Effector CD8-positive, alpha-beta T cell (primary cell): ENCODE measurements around the gene FGD3.

ENCODE experiments used
- DNase-seq: peaks from one replicate; lab custom pipeline; 2025; lab: John Stamatoyannopoulos, UW

The FGD3 gene

DNA sequence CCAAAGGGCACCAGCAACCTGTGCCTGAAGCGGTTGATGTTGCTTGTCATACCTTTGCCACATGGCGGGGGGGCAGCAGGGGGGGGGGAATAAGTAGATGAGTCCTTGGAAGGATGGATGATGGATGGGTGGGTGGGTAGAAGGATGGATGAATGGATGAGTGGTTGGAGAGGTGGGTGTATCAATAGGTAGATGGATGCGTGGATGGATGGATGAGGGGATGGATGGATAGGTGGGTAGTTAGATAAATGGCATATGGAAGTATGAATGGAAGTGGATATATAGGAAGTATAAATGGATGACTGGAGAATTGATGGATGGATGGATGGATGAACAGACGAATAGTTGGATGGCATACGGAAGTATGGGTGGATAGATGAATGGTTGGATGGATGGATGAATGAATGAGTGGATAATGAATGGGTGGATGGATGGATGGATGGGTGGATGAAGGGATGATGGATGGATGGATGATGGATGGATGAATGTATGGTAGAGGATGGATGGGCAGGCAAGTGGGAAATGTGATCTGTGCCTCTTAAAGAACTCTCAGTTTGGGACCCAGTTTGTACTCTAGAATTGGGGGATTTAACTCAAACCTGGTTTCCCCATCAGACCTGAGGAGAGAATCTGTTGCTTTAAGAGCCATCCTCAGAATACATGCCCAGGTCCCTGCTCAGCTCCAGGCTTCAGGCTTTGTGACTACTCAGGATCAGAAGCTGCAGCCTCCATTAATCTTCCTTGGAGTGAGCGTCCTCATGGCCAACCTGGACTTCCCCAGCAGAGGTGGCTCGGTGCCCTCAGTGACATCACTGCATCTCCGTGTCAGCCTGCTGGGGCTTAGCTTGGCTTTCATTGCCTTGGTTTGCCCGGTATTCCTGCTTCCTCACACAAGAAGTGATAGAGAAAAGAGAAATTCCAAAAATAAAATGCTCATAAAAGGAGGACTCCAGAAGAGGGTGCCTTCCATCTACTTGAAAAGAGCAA lies 83.6 kb downstream of the FGD3 start:
- no peak for DNase-seq

DNA sequence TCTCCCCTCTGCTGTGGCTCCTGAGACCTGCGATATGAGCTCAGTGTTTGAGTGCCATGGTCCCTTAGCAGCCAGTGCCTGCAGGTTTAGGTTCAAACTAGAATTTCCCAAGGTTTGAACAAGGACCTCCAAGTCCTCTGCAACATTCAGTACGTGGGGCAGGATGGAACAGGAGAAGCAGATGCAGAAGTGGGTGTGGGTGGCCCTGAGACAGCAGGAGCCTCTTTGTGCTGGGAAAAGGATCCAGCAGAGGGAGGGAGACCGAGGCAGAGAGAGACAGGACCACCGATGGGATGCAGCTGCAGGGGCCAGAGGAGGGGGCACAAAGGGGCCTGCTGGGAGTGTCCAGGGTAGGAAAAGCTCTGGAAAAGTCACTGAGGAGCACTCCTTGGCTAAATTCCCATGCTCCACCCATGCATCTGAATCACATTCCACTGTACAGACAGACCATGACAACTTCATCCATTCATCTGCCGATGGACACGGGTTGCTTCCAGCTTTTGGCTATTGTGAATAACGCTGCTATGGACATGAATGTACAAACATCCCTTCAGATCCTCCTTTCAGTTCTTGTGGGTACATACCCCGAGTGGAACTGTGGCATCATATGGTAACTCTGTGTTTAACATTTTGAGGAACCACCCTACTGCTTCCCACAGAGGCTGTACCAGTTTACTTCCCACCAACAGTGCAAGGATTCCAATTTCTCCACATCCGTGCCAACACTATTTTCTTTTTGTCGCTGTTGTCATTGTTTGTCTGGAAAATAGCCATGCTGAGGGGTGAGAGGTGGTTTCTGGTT lies 84.5 kb downstream of the FGD3 start:
- DNase-seq, result no peak

DNA sequence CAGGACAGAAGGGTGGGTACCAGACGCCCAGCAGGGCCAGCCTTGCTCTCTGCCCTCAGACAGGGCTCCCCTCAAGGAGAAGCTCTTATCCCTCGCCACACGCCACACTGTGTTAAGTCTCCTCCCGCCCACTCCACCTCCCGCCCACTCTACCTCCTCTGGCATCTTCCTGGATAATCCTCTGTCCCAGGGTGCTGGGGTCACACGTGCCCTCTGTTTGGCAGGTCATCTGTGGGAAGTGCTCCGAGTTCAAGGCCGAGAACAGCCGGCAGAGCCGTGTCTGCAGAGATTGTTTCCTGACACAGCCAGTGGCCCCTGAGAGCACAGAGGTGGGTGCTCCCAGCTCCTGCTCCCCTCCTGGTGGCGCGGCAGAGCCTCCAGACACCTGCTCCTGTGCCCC lies 85.2 kb downstream of the FGD3 start:
- DNase-seq, result no peak

DNA sequence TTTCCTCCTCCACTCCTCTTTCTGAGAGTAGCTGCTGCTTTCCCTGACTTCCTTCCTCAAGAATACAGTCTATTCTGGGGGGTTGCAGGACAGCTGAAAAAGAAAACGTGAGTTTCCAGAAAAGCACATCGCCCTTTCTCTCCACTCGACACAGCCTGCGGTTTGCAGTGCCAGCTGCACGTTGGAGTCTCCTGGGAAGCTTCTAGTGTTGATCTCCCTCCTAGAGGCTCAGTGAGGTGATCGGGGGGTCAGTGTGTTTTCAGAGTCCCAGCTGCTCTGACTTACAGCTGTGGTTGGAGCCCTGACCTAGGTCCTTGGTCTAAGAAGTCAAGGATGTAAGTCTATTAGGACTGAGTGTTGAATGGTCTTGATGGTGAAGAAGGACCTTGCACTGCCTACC lies 86.2 kb downstream of the FGD3 start:
- no peak for DNase-seq

DNA sequence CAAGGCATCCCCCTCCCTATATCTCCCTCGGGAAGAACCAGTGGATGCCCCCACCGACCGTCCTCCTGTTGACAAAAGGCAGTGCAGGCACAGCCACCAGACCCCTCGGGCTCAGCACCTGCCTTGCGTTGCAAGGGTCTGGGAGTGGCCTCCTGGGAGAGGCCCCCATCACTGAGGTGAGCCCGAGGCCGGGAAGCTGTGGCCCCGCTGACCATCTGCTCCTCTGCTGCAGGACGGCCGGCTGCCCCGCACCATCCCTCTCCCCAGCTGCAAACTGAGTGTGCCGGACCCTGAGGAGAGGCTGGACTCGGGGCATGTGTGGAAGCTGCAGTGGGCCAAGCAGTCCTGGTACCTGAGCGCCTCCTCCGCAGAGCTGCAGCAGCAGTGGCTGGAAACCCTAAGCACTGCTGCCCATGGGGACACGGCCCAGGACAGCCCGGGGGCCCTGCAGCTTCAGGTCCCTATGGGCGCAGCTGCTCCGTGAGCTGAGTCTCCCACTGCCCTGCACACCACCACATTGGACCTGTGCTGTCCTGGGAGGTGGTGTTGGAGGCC lies 87.9 kb downstream of the FGD3 start:
- DNase-seq, result no peak

DNA sequence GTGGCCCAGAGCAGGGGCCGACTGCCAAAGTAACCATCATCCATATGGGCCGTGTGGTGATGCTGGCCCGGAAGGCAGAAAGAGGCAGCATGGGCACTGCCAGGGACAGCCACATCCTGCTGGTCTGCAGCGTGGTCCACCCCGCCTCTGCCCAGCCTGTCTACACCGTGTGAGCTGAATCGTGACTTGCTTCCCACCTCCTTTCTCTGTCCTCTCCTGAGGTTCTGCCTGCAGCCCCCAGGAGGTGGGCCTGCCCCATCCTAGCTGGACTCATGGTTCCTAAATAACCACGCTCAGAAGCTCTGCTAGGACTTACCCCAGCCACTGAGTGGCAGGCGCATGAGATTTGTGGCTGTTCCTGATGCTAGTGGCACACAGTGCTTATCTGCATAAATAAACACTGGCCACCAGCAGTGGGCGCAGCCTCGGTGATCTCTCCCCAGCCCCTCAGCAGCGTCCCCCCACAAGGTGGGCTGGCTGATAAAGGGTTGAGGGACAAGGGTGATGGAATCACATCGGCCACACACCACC lies 88.6 kb downstream of the FGD3 start:
- DNase-seq, result no peak

DNA sequence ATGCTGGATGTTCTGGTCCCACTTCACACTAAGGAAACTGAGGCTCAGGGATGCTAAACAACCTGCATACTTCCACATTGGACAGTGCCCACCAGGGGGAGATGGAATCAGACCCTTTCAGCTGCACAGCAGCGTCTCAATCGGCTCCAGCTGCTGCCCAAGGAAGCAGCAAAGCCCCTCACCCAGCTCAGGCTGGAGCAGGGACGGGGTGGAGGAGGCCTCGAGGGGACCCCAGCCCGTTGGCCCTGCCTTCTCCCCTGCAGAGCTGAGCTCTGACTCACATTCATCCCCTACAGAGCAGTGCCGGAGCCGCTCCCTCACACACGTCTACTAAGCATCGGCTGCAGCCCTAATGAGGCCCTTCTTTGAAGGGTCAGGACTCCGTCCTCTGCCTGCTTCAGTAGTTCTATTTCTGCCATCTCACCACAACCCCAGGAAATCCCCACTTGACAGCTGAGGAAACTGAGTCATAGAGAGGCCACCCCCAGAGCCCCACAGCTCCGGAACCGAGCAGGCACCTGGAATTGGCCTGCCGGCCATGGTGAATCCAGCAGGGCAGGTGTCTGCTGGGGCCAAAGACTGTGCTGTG lies 89.7 kb downstream of the FGD3 start:
- DNase-seq, result no peak

DNA sequence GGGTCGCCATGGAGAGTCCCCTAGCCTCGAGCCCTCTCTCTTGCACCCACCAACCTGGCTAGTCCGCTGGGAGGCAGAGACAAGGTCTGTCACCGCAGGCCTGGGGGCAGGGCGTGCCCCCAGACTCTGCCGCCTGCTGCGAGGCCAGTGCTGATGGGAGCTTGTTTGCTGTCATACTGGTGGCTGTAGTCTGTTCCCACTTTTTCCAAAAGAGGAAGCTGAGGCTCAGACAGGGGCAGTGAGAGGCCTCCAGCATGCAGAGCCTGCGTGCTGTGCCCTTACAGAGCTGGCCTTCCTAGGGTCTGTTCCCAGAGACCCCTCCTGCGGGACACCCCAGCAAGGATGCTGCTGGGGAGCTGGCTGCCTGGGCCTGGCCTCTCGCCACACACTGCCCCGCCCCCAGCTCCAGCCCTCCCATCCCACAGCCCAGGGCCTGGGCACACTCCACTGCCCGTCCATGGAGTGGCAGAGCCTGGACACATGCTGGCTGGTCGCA lies 90.2 kb downstream of the FGD3 start:
- DNase-seq, result no peak

DNA sequence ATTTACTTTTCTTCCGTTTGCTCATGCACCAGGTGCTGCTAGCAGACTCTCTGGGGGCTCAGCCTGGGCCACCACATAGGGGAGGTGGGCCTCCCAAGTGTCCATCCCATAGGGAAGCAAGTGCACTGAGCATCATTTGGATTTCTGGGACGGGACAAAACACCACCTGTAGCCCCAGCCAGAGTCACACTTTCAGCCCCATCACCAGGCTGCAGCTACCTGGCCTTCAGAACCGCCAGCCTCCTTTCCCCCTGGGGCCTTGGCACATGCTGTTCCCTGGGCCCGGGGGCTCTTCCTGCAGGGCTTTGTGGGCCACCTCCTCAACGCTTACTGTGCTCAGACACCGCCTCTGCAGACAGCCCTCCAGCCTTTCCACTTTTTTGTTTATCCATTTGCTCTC lies 91.6 kb downstream of the FGD3 start:
- DNase-seq, result no peak

DNA sequence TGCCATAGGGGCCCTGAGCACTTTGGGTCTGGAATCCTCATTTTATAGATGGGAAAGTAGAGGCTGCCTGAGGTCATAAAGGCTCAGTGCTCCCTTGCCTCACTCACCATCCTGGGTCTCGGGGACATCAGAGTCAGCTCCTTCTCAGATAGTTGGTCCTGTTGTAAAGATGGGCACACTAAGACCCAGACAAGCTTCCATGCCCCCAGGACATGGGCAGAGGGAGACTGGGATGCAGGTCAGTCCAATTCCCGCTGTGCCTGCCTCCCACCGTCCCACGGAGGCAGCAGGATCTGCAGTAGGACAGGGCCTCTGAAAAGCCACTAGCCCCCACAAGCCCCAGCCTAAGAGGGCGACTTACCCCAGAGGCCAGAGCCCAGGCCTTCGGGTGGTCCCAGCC lies 92.1 kb downstream of the FGD3 start:
- no peak for DNase-seq

DNA sequence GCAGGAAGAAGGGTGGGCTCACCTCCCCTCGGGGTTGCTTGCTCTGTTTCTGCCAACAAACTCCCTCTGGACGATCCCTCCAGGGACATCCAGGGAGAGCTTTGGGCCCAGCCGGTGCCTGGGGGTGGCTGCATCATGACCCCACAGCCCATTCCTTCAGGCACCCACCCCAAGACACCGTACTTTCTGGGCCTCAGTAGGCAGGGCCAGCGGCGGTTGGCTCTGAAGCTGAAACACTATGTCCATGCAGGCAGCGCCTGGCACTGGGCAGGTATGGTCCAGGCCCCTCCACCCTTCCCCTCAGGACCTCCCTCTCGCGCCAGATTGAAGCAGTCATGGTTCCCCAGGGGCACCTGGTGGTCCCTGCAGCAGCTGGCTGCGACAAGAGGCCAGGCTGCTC lies 92.7 kb downstream of the FGD3 start:
- no peak for DNase-seq

DNA sequence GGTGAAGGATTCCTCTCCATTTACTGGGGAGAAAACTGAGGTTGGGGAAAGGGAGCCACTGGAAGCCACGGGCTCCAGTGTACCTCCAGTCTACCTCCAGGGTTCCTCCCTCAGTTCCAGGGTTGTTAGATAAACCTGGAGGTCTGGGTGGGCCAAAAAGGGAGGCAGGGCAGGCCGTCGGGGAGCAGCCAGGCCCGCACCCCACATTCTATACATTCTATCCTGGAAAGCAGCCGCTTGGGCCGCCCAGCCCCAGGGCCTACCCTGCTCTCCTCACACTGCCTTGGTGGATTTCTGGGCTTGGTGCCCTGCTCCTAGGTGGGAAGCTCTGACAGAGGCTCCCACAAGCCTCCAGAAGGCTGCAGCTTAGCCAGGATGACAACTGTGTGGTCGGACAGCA lies 93.1 kb downstream of the FGD3 start:
- DNase-seq, result no peak

DNA sequence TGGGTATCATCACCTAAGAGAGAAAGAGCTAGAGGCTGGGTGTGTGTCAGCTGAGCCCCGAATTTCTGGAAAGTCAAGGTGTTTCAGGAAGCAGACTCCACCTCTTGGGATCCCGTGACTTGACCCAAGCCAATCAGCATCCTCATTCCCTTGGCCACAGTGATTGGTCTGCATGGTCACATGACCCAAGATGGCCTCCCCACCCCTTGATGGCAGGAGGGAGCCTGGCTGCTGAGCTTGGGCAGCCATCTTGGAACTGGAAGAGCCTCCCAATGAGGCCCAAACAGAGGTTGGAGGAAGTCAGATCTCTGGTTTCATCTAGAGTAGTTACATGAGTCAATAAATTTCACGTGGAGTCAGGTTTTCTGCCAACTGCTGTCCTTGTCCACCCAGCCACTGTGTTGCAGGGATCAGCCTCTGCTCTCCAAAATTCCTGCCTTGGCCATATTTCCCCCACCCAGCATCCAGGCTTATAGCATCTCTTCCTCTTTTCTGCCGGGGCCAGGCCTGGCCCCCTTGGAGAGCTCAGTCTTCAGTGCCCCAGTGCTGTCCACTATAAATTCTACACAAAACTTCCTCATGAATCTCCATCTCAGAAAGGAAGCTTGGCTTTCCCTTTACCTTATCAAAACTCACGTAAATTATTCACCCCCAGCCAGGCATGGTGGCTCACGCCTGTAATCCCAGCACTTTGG lies 93.9 kb downstream of the FGD3 start:
- no peak for DNase-seq

DNA sequence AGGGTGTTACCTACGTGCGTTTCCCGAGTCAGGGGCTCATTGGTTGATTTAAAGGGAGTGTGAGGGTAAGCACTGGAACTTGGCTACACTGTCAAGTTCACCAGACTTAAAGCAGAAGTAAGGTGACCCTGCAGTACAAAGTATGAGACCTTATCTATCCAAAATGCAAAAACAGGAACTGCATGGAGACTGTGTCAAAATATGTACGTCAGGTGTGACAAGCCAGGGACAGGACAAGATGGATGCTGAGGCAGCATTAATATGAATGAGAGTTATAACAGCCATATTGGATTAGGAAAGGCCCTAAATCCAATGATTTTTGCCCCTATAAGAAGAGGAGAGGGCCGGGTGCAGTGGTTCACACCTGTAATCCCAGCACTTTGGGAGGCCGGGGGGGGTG lies 95.8 kb downstream of the FGD3 start:
- no peak for DNase-seq

DNA sequence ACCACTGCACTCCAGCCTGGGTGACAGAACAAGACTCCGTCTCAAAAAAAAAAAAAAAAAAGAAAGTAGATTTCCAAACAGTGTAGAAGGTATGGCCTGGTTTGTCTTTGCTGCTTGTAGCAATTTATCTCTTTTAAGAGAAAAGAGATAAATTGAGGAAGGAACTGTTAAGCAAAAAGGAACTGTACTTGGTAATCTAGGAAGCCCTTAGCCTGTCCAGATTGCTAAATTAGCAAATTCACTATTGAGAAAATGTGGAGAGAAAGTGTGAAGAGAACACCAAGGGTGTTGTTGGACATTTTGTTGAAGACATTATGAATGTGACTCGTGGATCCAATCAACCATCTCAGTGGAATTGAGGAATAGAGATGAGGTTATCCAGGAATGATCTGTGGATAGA lies 98.2 kb downstream of the FGD3 start:
- no peak for DNase-seq

DNA sequence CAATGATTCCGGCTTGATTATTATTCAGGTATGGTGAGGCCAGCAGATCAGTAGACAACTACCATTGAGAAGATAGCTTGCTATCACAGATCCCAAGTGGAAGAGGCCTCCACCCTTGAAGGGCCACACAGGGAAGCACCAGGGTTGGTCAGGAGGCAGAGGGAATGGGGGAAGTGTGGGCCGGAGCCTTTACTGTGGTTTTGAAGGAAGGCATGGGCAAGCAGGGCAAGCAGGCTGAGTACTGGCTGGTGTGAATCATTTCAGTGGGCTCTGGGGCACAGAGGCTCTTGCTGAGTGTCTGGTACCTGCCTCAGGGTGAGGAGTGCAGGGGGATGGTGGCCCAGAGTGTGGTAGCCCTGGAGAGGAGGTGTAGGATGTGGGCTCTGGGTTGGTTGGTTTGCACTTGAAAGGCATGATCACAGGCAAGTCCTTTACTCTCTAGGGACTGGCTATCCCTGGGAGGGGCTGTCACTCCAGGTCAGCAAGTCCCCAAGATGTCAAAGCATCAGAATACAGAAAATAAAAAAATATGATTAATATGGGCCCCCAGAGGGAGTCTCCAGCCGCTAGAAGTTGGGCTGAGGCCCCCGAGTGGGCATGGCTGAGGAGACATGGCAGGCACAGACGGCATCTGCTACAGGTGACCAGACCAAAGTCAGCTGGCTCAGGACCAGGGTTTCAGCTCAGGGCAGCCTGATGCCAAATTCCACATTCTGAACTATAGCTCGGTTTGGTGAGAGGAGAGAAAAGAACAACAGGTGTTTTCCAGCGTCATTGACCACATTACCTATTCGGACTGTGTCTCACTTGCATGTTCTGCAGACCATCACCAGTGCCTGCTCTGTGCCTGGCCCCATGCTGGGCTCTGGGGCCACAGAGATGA lies 101.5 kb downstream of the FGD3 start:
- DNase-seq, result no peak

DNA sequence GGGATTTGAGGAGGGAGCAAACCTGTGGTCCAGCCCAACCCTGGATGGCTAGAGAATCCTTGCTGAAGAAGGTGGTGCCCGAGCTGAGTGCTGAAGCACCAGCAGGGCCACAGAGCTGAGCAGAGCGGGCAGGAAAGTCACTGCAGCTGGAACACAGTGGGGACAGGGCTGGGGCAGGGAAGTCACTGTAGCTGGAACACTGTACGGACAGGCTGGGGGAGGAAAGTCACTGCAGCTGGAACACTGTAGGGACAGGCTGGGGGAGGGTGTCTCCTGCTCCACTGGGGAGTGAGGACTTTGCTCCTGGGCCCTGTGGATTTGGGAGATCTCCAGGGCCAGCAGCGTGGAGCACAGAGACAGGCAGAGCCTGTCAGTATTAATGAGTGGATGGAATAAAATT lies 102.2 kb downstream of the FGD3 start:
- DNase-seq, result no peak

DNA sequence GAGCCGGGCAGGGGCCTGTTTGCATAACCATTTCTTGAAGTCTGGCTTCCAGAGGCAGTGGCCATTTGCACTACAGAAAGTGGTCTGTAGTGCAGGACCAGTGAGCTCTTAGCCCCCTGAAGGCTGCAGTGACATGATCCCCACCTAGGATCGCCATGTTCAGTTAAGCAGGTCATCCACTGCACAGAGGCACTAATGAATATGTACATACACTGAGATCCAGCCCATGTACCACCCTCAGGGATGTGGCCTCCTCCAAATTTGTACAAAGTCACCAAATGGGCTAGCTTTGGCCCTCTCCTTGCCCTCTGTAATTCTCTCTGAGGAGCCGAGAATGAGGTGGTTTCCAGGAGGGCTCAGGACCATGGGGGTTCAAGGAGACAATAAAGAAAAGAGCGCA lies 102.9 kb downstream of the FGD3 start:
- DNase-seq, result no peak

DNA sequence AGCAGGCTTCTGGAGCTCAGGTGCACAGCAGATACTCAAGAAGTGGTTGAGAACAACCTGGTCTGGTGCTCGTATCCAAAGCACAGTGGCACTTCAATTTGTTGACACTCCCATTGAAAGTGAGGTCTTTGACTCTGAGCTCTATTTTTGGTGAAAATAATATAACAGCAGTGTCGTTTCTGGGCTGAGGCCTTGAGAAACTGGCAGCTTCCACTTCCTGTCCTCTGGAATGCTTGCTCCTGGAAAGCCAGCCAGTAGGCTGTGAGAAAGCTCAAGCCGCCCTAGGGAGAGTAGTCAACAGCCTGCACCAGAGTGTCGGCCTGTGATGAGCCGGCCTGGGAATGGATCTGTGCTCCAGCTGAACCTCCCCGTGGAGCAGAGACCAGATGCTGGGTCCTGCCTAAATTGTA lies 104.4 kb downstream of the FGD3 start:
- no peak for DNase-seq

DNA sequence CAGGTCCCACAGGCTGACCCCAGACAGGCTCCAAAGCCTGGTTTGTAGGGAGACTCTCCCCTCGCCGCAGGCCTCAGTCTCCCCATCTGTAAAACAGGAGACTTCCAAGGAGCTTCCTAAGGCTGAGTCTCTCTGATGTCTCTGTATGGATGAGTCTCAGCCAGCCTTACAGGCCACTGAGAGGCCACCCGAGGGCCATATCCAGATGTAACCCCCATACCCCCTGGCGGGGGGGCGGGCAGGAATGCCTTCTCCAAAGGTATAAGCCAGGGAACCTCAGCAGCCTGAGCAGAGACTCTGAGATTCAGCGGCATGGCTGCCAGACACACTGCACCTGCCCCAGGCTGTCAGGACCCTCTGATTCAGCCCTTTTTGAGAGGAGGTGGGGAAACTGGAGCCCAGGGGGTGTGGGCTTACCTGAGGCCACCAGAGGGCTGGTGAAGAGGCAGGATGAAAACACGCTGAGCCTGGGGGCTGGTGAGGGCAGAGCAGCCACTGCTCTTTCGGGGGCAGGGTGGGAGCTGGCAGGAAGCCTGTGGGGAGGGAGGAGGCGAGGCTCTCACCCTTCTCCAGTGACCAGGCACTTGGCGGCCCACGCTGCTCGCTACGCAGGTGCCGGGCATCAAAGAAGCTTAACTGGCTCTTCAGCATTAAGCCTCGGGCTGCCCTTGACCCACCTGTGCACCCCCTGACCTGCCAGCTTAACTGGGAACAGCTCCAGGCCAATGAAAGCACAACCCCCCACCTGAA lies 105.6 kb downstream of the FGD3 start:
- DNase-seq, result no peak
